HG03442 (cell line): ENCODE results near the gene CYTH2.
A peak's percentile ranks its signal among the peaks of the same experiment; 100 is the strongest.

ENCODE experiments used
- ATAC-seq: cut with Tn5 transposase; IDR thresholded peaks from one replicate; pipeline ENCODE4 v1.9.1; 2021; ENCODE audit warnings: mild to moderate bottlenecking, moderate library complexity; ENCODE audit not compliant: unreplicated experiment

The CYTH2 gene

GRCh38 chr19:48492925-48493717 lies 24.0 kb downstream of the CYTH2 start:
- peak; percentile 54 for ATAC-seq

DNA sequence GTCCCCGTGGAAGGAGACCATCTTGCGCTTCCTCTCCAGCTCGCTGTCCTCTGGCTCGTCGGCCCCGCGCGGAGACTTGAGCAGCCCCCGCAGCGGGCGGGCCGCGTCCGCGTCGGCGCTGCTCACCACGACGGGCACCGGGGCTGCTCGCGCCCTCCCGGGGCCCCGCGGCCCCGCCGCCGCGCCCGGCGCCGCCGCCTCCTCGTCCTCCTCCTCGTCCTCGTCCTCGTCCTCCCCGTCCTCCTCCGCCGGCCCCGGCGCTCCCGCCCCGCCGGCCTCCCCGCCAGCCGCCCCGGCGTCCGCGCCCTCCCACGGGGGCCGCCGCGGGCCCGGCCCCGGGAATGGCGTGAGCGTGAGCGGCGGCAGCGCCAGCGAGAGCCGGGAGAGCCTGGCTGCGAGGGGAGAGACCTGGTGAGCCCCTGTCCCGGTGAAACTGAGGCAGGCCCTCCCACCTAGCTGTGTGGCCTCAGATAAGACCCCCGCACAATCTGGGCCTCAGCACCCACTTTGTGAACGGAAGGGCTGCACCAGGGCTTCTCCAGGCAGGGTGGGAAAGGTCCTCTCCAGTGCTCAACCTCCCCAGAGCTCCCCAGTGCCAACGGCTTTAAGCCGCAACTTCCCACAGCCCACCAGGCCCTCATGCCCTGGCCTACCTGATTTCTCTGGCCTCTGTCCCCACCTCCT lies 24.7 kb downstream of the CYTH2 start:
- ATAC-seq: peak; percentile 4

- ATAC-seq: no peak
These were observed 26.2 kb downstream of the CYTH2 start for GRCh38 chr19:48495396-48495795.

DNA sequence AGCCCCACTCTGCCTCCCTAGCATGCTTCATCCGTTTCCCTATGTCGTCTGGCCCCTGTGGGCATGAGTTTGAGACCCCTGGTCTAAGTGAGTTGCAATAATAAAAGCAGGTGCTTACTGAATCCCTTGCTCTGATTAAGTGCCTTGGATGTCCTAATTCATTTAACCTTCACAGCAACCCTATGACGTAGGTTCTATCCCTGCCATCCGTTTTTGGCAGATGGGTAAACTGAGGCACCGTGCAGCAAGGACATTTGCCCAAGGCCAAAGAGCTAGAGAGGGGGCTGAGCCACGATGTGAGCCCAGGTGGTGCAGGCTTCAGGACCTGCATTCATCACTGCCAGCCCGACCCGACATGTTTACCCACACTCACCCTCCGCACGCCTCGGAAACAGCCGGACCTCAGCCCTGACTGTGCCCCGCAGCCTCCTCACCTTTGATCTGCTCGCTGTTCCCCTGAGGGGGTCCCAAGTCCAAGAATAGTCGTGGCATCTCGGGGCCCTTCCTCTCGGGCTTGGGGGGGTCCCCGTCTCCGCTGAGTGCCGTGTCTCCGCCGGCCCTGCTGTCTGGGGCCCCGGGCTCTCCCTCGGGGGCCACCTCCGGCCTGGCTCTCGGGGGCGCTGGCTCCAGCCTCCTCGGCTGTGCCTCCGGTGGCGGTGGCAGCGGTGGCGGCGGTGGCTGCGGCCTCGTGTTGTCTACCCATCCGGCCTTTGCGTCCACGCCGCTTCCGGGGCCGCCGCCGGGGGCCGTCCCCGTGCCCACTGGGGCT lies 28.0 kb downstream of the CYTH2 start:
- ATAC-seq: no peak

DNA sequence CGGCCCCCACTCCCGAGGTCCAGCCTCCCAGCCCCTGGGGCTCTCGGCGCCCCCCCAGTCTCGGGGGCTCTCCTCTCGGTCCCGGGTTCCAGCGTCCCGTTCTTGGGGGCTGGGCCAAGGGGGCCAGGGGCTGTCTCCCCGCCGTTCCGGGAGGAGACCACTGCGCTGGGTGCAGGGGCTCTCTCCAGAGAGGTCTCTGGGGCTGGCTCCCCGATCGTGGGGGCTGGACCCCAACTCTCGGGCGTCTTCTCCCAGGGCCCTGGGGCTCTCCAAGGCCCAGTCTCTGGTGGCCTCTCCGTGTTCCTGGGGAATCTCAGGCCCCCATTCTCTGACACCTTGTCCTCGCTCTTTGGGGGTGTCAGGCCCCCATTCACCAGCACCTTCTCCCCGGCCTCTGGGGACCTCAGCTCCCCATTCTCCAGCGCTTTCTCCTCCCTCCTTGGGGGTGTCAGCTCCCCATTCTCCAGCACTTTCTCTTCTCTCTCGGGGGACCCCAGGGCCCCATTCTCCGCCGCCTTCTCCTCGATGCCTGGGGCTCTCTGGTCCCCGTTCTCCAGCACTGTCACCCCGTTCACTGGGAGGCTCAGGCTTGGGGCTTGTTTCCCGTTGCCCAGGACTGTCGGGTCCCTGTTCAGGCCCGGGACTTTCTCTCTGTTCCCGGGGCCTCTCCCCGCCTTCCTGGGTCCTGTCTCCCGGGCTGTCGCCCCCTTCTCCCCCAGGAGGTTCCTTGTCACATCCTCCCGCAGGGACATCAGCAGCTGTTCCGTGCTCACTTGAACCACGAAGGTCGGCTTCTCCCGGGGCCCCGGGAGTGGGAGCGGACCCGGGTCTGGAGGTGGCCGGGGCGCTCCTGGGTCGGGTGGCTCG lies 28.8 kb downstream of the CYTH2 start:
- no peak for ATAC-seq

- no peak for ATAC-seq
These were observed 29.6 kb downstream of the CYTH2 start for GRCh38 chr19:48498595-48499311.

DNA sequence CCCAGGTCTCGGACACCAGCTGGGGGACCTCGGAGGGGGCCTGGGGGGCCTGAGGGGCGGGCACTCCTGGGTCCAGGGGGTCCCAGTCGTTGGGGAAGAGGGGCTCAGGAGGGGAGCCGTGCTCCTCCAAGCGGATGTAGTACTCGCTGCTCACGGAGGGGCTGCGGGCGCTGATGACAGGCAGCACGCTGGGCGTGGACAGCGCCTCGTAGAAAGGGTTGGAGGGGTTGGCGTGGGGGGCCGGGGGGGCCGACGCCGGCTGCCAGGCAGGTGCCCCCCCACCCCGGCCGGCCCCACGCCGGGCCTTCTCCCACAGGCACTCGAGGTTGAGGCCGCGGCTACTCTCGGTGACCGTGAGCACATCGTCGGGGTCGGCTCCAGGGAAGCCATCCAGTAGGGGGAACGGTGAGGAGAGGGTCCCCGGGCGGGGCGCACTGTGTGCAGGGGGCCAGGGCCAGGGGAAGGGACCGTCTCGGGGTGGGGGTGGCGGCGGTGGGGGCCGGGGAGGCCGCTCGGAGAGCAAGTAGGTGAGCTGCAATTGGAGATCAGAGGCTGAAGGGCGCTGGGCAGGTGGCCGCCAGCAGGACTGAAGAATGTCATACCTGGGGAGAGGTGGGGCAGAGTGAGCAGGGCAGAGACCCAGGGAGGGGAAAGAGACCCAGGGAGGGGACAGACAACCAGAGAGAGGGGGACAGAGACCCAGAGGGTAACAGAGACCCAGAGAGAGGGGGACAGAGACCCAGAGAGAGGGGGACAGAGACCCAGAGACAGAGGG lies 30.3 kb downstream of the CYTH2 start:
- ATAC-seq: no peak

GRCh38 chr19:48500830-48501493 lies 31.8 kb downstream of the CYTH2 start:
- ATAC-seq: no peak

GRCh38 chr19:48501494-48502349 lies 32.6 kb downstream of the CYTH2 start:
- no peak for ATAC-seq

GRCh38 chr19:48502350-48503018 lies 33.3 kb downstream of the CYTH2 start:
- ATAC-seq: no peak

GRCh38 chr19:48506138-48506733 lies 37.1 kb downstream of the CYTH2 start:
- ATAC-seq: no peak

GRCh38 chr19:48507911-48508439 lies 38.8 kb downstream of the CYTH2 start:
- ATAC-seq: no peak

- ATAC-seq: no peak
These were observed 39.7 kb downstream of the CYTH2 start for GRCh38 chr19:48508729-48509411.

DNA sequence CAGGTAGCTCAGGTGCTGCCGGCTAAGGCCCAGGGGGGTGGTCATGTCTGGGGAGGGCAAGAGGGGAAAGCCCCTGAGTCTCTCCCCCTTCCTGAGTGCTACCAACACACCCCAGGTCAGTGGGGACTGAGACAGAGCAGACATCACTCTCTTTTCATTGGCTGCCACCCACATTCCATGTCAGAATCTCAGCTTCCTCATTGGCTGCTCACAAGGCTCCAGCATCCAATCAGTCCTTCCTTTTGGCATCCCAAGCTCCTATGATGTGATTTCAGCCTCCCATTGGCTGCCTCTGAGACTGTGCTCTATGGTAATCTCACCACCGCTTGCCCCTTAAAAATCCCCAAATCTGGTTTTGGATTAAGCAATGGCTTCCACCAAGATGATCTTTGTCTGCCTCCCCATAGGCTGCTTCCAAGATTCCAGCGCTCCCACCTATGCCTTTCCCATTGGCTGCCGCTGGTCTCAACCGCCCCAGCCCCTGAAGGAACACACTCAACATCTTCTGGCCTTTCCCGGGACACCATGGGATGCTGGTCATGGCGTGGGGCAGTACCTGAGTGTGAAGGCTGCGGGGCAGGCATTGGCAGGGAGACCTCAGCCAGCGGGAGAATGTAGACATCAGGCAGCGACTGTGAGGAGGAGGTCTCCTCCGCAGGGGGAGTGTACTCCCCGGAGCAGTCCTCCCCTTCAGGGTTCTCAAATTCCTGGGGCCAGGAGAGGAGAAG lies 40.5 kb downstream of the CYTH2 start:
- ATAC-seq: no peak
